NCI-H82 treated with DMSO at 0.1 percent for 48 hours (cell line): ENCODE measurements around the gene OPN1SW.

Experiments used
- DNase-seq: peaks from one replicate; lab custom pipeline; 2025; ENCODE audit not compliant: unreplicated experiment; lab: John Stamatoyannopoulos, UW

Gene OPN1SW

DNA sequence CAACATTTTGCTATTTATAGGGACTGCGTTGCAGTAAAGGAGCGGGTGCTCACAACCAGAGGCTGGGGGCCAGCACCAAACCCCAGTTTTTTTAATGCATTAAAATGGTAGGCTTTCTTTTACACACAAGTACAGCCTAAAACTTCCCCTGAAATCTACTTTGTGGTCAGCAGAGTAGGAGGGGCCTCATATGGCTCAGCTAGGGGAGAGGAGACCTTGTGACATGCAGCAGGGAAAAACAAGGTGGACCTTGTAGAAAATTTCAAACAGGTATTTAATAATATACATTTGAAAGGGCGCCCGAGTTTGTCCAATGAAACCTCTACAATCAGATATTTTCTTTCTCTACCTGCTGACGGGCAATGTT is 17.6 kb upstream of the OPN1SW start:
- DNase-seq, result no peak

DNA sequence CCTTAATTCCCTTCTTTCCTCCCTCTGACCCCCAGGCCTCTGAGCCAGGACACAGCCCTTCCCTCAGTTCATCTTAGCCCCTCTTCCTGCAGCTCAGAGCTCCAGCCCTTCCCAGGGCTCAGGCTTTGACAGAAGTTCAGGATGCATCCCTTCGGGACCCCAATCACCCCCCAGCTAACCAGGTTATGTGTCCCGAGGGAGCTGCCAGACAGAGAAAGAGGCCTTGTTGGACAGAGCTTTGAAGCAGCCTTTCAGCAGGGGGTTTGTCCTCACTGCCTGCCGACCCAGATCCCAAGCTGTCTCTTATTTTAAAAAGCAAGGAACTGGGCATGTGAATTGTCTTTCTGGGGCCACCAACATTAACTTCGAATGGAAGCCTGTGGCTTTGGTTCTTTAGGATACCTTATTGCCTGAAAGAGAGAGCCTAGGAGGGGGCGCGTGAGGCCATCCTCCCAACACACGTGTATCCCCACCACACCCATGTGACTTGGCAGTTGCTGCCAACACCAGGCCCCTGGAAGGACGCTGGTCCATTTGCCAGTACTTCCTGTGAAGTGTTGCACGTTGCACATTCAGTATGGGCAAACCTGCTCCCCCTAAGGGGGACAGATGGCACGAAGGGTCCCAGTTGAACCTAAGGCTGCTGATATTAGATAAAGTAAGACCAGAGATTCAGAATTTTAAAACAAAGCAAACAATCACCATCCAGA is 17.0 kb upstream of the OPN1SW start:
- no peak for DNase-seq

DNA sequence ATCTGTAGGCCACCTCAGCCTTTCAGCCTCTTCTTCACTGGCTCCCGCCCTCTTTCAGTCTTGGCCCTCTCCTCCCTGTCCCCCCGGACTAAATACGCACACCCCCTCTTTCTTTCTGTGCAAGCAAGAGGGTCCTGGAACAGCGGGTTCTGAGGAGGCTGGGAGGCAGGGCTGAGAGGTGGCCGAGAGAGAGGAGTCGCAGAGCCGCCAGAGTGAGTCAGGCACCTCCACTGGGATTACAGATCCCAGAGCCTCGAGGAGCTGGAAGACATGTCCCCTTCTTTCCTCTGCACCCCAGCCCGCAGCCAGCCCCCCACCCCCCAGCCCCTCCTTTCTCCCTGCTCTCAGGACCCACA is 16.4 kb upstream of the OPN1SW start:
- no peak for DNase-seq

DNA sequence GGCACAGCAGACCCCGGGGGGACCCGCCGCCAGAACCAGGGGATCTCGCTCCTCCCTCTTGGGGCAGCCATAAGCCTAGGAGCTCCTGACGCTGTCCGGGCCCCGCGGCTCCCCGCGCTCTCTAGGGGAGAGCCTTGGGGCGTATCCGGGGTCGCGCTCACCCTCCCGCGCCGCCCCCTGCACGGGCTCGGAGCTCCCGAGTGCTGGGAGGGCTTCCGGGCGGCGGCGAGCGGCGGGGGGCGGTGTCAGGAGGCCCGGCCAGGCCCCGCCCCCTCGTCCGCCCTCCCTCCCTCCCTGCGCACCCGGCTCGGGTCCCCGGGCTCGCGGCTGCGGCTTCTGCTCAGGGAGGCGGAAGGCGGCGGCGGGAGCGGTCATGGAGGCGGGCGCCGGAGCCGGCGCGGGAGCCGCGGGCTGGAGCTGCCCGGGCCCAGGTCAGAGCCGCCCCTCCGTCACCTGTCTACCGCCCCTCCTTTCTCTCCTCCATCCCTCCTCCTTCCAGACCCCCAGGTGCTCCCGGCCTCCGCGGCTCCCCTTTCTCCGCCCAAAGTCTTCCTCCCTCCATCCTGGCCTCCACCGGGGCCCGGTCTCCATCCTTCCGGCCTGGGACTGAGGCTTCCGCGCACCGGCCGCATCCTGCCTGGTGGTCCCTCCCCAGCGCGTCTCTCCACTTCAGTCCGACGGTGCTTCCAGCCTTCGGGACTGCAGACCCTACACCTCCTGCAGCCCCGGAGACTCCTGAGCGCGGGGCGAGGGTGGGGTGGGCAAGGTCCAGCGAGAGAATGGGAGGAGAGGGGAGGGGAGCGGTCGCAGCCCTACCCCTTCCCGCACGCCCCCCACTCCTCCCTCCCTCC is 15.8 kb upstream of the OPN1SW start, which contains the start of gene CCDC136:
TSS of gene CCDC136 (plus strand) at position 848 of the 851 bp plus-strand sequence. CDS start 444 bp downstream, outside the sequence.
- peak; percentile 3 for DNase-seq

DNA sequence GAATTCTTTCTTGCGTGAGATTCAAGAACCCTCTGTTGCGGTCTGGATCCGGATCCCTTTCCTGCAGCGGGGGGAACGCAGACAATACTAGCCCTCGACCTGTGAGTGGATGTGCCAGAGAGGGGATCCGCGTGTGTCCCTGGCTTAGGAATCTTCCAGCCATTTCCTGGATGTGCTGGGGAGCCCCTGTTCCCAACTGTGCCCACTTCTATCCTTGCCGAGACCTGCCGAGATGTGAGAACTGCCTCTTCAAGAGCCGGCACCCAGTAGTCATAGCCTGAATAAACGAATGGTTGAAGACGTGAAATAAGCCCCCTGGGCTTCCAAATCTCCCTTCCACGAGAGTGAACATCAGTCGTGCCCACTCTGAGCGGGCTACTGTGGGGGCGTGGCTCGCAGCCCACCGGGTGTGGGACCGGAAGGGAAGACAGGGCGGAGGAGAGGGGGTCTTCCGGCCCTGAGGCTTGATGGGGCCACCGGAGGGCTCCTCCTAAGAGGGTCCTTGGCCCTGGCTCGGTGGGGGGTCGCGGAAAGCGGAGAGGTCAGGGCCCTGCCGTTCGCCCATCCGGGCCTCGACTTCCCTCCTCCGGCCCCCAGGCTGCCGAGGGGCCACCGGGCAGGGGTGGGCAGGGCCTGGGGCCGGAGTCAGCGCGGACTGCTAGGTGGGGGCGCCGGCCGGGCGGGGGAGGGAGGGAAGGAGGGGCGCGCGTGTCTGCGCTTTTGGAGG is 14.9 kb upstream of the OPN1SW start:
- no peak for DNase-seq

DNA sequence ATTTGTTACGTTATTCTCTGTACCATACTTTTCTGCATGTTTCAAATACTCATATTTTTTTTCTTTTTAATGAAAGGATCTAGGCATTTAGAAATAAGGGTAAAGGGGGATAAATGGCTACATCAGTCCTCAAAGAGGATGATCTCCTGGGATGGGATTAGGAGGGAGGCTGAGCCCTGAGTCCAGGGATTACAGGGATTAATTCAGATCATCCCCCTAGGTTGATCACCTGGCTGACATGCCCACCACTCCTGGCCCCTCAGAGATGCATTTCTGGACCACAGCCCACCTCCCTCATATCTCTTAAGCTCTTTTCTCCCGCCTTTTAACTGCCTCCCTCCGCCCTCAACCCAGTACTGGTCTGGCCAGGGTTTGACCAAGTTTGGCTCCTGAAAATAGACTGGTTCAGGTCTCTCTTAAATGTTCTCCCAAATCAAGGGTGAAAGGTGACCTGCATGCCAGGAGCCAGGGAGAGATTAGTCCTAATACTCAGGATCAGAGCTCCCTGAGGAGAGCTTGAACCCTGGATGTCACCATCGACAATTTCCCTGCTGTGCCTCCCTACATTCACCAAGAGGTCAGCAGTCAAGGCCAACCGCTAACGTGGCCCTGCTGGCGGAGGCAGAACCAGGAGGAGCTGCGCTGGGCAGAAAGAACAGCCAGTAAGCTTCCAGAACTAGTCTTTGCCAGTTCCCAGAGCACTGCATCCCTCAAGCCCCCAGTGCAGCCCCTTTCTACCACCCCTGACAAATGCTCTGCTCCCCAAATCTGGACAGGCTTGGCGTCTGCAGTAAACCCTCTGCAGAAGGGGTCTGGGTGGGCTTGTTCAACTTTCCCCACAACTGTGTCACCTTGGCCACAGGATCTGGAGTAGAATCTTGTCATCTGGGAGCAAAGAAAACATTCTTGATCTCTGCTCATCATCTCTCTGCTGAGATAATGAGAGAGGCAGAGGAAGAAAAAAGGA is 13.1 kb upstream of the OPN1SW start:
- DNase-seq, result peak; percentile 81

DNA sequence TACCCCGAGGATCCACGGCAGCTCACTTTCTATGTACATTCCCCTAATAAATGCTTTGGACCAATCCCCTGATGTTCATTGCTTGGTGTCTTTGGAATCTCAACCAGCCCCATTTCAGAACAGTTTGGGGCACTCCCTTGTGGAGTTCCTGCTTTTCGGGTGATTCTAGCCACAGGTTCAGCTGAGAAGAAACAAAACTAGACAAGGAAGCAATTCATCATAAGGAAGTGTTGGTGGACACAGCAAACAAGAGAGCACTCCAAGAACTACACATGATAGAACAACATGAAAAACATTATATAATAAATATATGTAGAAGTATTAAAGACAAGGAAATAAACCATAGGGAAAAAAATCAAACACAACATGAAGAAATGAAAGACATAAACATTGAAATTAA is 10.1 kb upstream of the OPN1SW start:
- no peak for DNase-seq

DNA sequence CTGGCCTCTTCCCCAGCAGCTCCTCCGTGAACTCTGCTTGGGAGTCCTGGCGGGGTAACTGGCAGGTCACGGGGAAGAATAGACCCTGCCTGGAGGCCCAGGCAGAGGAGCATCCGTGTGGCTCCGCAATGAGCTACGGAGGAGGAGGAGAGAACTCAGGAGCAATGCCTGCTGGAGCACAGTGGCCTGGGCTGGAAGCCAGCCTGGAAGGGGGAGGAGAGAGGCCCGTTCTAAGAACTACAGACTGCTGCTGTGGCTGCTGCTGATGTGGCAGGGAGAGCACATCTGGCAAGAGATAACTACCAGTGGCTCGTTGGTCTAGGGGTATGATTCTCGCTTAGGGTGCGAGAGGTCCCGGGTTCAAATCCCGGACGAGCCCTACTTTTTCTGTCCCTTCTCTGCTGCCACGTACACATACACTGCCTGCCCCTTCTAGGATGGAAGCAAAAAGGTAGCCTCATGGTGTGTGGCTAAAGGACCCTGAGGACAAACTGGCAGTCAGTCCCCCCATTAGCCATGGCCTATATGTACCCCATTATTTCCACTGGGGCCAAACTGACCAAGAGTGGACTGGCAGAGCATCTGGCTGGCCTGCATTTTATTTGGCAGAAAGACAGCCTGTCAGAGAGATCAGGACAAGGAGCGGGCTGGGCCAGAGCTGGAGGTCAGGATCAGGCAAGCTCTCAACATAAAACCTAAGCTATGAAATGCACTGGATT is 7.7 kb upstream of the OPN1SW start:
- no peak for DNase-seq

DNA sequence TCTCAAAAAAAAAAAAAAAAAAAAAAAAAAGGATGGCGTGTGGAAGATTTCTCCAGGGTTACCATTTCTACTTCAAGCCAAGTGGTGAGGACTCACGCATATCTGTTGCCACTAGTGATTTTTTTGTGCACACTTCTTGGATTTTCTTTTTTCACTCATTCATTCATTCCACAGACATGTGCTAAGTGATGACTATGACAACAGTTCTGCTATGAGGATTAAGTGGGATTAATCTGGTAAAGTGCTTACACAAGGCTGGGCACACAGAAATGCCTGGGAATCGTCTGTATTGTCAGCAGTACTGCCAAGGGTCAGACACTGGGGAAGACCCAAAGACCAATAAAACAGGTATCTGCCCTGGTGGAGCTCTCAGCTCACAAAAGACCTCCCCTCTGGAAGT is 6.3 kb upstream of the OPN1SW start:
- peak; percentile 21 for DNase-seq

DNA sequence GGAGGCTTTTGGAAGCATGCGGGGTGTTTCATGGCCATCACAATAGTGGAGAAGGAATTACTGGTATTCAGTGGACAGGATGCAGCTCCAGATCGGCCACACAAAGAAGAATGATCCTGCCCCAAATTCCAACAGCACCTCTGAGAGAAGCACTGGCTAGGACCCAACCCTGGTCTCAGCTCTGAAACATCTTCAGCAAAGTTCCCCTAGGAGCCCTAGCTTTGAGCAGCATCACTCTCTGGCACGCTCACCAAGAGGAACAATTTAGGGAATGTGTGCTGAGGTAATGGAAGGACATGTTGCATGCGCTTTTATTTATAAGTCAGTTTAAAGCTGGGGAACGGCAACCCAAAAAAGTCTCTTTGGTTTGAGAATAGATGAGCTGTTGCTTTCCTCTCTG is 5.5 kb upstream of the OPN1SW start:
- no peak for DNase-seq

DNA sequence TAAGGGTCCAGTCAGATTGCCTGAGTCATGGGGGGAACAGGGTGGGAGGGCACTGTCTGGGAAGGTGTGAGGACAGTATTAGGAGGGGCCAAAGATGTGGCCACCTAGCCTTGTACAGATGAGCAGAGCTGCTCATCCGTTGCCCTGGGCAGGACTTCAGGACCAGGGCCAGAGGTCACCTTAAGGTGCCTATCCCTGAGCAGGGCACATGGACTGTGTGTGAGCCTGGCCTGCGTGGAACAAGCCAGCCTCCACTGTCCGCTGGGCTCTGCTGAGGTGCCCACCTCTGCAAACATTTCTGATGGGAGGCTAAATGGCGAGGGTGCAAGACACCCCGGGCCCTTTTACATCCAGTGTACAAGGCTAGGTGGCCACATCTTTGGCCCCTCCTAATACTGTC is 3.4 kb upstream of the OPN1SW start:
- DNase-seq, result no peak

DNA sequence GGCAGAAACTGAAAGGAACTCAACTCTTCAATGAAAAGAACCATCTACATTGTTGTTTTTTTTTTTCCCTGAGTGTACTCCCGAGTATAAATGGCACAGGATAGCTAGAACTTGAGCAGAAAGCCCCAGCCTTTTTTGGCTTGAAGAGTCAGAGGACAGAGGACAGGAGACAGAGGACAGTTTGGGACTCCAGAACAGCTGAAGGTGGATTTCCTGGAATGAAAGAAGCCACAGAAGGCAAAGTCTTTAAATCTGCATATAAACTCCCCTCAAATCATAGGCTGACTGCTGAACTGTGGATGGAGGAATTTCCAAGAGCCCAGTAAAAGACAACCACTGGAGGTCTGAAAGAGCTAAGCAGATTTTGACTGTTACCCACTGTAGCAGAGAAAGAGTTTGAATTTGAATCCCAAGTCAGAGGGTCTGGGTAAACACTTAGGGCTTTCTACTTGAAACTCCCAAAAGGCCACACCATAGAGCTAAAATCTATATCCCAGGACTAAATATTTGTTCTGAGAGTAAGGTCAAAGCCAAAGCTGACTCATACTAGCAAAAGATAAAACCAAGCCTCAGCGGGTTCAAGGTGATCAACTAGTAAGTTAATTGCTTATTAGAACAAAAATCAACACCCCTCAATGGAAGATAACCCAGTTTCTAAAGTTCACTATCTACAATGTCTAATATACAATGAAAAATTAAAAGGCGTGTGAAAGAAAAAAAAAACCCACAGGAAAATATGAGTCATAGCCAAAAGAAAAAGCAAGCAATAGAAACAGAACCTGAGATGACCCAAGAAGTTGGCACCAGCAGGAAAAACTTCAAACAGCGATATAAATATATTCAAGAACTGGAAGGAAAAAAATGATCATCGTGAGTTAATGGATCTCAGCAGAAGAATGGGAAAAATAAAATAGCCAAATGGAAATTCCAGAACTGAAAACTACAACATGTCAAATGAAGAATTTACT is 1.8 kb upstream of the OPN1SW start:
- DNase-seq, result no peak

DNA sequence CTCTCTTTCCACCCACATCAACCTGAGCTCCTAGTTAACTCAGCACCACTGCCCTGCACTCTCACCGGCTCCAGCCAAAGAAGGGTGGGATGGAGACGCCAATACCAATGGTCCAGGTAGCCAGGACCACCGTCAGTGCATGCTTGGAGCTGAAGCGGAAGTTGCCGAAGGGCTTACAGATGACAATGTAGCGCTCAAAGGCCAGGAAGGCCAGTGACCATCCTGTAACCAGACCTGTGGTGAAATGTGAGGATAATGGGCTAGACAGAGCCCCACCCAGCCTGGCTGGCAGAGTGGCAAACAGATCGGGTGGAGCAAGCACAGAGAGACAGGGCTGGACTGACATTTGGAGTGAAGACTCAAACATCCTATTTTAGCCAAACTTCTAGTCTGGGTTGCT is 673 bp downstream of the OPN1SW start:
- DNase-seq, result no peak

DNA sequence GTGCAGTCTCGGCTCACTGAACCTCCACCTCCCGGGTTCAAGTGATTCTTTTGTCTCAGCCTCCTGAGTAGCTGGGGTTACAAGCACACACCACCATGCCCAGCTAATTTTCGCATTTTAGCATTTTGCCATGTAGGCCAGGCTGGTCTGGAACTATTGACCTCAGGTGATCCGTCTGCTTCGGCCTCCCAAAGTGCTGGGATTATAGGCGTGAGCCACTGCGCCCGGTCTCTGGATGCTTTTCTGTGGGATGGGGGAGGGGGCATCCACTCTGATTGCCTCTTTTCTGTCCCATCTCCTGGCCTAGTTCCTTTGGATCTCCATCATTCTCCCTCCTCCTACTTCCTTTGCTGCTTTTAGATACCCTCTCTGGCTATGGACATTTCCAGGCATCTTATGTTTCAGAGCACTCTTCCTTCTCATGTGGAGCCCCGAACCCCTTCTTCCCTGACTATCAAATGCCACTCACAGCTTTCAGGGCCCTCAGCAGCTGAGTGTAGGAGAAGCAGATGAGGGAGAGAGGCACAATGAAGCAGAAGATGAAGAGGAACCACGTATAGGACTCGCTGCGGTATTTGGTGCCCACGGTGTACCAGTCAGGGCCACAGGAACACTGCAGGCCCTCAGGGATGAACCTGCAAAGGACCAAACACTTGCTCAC is 1.4 kb downstream of the OPN1SW start:
- no peak for DNase-seq

DNA sequence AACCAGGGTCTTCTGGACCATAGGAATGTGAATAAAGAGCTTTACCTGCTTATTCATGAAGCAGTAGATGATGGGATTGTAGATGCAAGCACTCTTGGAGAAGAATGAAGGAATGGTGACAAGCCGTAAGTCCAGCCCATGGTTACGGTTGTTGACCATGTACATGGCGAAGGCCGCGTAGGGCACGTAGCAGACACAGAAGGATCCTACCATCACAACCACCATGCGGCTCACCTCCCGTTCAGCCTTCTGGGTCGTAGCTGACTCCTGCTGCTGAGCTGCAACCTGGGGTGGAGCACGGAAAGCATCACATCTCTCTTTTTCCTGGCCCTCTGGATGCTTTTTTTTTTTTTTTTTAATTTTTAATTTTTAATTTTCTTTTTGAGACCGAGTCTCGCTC is 2.0 kb downstream of the OPN1SW start:
- DNase-seq, result no peak

DNA sequence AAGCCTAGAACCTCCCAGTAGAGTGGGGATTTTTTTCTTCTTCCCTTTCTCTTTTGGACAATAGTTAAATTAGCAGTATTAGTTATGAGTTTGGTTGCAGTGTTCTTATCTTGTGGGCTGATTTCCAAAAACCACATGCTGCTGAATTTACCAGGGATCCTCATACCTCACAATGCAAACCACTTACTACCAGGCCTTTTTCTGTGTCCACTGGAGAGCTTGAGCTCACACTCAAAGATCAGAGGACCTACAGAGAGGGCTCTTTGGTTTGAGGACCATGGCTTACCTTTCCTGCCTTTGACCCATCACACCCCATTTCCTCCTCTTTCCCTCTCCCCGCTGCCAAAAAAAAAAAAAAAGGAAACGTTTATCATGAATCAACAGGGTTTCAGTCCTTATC is 5.4 kb downstream of the OPN1SW start:
- no peak for DNase-seq

DNA sequence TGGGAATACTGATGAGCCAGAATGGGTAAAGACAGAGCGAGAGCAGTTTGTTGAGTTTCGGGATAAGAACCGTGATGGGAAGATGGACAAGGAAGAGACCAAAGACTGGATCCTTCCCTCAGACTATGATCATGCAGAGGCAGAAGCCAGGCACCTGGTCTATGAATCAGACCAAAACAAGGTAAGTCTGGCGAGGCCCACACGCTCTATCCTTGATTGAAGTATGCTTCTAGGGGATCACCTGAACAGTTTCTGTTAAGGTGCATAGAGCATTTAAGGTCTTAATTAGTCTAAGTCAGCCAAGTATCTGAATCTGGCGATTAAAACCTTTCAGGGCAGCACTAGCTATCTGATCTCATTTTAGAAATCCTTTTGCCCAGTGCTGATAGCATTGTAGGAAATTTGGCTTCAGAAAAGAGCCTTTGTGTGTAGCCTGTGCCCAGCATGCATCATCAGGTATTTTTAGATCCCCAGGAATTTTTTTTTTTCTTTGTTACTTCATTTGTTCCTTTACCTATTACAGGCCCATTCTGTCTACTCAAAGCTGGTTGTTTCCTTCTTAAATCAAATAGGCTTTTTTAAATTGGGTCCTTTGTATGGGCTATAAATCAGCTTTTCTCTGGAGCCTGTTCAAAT is 8.0 kb downstream of the OPN1SW start:
- no peak for DNase-seq

DNA sequence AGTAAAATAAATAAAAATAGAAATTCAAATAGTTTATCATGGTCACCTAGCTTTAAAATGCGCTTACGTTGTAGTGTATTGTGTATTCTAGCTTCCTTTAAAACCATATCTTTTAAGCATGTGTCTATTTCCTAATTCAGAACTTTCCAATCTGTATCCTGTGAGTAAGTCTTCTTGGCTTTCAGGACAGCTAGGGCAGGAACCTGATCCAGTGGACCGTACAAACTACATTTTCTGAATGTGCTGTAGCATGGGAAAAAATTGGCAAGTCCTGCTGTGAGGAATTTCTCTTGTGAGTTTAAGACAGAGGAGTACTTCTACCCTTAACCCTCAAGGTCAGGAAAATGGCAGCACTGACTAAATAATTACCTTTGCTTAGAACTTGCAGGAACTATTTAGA is 12.1 kb downstream of the OPN1SW start:
- DNase-seq, result no peak
